ENCODE results near the gene TYW1.
"Not testable (repeated sequence)": the region's sequence is repeated elsewhere in the genome, so short reads cannot be mapped to it uniquely, and the experiment has no call there.

DNA sequence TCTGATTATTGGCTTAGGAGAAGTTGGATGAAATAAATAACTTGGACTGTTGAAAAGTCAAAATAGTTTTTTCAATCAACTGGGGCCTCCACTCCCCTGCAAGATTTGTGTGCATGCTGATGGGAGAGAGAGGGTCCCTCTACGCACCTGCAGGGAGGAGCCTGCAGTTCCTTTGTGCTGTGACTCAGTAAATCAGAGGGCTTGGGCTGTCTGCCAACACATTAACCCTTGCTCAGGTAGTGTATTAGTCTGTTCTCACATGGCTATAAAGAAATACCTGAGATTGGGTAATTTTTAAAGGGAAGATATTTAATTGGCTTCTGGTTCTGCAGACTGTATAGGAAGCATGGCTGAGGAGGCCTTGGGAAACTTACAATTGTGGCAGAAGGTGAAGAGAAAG, 261.1 kb downstream of the TYW1 start:
- not testable (repeated sequence) for TF ChIP-seq POLR2AphosphoS5 (IDR thresholded peaks at IDR 0.05; ENCODE audit: low read depth, low read length); POLR2A (IDR thresholded peaks at IDR 0.05; ENCODE audit: low read depth, low read length); PAX5 (IDR thresholded peaks at IDR 0.05; ENCODE audit: insufficient read depth, low read length, severe bottlenecking)

Measured in GM12891 (cell line).